GM12875 (cell line): ENCODE data around the gene PDE11A.

Experiments used
- H3K4me3 ChIP-seq: one replicate; pipeline ENCODE4 v1.5.1; 2011; ENCODE audit warnings: low read depth, low read length, control low read depth
- TF ChIP-seq, protein P1 (sequence below): IDR thresholded peaks from 2 replicates; pipeline ENCODE4 v1.5.1; 2011; ENCODE audit warnings: low read depth, mild to moderate bottlenecking, control low read depth, inconsistent platforms, low read length, moderate library complexity, borderline replicate concordance; ENCODE audit not compliant: insufficient read depth

Gene PDE11A

DNA sequence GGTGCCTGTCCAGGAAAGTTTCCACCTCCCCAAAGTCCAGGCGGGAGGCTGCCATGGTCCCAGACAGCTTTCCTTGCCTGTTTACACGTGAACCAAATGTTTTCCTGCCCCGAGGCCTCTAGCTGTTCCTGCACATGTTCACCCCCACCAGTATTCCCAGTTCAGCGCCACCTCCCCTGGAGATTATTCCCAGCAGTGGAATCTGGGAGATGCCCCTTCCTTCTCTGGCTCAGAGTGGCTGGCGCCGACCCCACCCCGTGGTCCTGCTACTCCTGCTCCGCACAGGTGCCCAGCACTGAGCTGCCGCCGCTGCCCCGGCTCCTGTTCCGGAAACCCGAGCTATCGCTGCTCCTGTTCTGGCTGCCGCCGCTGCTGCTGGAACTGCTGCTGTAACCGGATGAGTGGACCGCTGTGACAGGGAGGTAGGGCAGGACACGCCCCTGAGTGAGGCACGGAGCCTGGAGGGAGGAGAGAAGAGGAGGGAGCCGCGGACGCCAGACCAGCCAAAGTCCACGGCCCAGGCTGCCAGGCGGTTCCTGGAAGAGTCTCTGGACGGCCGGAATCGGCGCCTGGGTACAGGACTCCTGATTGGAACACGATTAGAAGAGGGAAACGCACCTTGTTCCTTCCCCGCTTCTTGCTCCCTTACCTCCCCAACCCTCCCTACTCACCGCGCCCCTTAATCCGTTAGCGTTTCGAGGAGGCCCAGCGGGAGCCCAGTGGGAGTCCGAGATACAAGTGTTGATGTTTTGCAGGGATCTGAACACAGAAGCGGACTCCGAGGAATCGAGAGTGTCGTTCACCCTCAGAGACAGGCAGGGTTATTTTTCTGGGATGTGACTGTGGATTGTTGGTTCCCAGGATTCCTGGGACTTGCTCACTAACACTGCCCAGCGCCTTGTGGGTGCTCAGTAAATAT is at the start of gene PDE11A:
PDE11A (minus strand) TSS at position 395 of the 919 bp plus-strand sequence; CDS start at position 55, 340 bp downstream.
- TF ChIP-seq, protein P1, sequence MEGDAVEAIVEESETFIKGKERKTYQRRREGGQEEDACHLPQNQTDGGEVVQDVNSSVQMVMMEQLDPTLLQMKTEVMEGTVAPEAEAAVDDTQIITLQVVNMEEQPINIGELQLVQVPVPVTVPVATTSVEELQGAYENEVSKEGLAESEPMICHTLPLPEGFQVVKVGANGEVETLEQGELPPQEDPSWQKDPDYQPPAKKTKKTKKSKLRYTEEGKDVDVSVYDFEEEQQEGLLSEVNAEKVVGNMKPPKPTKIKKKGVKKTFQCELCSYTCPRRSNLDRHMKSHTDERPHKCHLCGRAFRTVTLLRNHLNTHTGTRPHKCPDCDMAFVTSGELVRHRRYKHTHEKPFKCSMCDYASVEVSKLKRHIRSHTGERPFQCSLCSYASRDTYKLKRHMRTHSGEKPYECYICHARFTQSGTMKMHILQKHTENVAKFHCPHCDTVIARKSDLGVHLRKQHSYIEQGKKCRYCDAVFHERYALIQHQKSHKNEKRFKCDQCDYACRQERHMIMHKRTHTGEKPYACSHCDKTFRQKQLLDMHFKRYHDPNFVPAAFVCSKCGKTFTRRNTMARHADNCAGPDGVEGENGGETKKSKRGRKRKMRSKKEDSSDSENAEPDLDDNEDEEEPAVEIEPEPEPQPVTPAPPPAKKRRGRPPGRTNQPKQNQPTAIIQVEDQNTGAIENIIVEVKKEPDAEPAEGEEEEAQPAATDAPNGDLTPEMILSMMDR: no peak
- no peak within 1 kb of the TSS for H3K4me3 ChIP-seq

DNA sequence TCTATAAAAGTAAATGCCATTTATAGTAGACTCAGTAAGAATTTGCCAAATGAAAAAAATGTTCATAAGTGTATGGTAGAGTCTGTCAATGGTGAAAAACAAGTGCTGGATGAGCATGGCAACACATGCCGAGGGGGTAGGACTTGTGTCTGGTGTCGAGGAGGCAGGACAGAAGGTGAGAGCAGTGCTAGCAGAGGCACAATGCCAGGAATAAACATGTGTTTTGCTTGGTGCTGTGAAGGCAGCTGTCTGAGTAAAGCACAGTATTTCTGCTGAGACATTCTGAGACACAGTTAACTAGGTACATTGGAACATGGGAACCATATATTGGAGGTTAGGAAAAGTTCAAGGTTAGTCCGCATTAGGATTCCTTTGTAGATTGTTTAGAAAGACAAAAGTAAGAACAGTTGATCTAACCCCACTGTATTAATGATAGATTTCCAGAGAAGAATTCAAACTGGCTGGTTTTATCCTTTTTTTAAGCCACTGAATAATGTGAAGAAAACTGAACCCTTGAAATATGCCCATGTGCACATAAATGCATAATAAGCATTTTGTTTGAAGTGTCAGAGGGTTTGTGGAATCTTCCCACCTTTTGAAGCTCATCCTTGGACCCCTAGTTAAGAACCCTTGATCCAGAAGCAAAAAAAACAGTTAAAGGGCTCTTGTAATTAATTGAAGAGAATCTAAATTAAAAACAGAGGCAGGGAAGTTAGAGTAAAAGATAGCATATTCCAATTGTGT is 46.8 kb upstream of the PDE11A start:
- TF ChIP-seq, protein P1: no peak
- H3K4me3 ChIP-seq: no peak overlapping the region

DNA sequence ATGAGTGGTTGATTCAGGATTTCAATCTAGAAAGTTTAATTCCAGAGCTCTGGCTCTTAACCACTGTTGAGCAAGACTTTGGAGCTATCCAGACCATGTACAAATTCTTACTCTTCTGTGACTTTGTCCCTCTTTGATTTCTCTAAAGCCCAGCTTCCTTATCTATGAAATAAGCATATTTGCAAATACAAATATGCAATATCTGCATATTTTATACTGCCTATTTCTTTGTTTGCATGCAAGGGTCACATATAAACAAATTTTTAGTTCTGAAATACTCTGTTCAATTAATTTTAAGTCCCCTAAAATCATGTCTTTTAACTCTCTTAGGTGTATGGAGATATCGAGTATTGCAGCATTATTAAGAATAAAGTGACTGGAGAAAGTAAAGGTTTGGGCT is 45.1 kb upstream of the PDE11A start:
- TF ChIP-seq, protein P1: no peak
- H3K4me3 ChIP-seq: no peak overlapping the region

DNA sequence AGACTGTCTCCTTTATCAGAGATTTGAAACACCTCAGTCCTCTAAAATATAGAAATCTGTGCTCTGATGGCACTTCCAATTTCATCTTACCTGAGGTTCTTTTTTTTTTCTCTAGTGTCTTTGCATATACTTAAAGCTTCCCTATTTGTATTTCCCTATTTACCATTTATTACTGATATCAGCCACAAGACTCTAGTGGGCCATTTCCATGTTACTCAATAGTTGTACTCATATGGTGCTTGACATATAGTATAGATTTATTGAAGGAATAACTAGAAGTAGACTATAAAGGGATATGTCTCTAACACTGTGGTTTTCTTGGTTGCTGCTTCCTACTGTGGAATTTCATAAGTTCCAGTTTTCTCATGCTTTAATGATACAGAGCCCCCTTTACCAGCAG is 42.7 kb upstream of the PDE11A start:
- H3K4me3 ChIP-seq: no peak overlapping the region
- TF ChIP-seq, protein P1: no peak

DNA sequence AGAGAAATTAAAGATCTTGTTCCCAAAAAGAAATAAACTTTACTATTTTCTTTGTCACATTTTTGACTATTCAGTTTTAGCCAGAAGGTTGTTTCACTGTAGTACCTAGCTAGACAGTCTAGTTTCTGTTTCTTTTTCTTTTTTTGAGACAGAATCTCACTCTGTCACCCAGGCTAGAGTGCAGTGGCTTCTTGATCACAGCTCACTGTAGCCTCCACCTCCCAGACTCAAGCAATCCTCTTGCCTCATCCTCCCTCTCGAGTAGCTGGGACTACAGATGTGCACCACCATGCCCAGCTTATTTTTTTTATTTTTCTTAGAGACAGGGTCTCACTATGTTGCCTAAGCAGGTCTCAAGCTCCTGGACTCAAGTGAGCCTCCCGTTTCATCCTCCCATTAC is 41.9 kb upstream of the PDE11A start:
- TF ChIP-seq, protein P1: no peak
- no peak overlapping the region for H3K4me3 ChIP-seq

DNA sequence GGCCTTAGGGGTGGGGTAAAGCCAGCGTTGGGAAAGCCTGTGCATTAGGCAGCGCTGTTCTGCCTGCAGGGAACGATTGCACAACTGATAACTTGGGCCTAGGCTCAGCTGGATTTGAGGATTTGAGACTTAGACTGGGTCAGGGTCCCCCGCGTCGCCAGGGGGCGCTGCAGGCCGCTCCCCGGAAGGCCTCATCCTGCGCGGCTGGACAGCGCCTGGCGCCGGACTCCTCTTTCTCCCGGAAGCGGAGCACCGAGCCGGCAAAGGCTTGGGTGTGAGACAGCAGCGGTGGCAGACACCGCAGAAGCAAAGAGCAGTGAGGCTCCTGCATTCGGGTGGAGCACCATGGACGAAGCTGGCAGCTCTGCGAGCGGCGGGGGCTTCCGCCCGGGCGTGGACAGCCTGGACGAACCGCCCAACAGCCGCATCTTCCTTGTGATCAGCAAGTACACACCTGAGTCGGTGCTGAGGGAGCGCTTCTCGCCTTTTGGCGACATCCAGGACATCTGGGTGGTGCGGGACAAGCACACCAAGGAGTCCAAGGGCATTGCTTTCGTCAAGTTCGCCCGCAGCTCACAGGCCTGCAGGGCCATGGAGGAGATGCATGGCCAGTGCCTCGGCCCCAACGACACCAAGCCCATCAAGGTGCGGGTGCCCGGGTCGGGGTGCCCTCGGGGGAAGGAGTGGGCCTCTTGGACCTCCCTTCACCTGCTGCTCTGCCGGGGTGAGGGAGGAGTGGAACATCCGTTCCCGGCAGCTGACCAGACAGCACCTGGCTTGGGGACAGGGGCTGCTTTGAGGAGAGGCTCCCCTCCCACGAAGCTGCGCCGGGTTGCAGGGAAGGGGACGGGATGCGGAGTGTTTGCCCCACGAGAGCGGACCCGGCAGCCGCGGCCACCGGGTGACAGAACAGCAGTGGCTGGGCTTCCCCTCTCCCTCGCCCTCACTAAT is 39.9 kb upstream of the PDE11A start, which contains the start of gene RBM45:
RBM45 (plus strand) TSS at position 236 of the 951 bp plus-strand sequence; CDS start at position 346, 110 bp downstream.
- TF ChIP-seq, protein P1: peak; percentile 99
- H3K4me3 ChIP-seq: peak within 1 kb of the TSS; percentile 73
